ENCODE data around the gene PSMD6.

Gene PSMD6

DNA sequence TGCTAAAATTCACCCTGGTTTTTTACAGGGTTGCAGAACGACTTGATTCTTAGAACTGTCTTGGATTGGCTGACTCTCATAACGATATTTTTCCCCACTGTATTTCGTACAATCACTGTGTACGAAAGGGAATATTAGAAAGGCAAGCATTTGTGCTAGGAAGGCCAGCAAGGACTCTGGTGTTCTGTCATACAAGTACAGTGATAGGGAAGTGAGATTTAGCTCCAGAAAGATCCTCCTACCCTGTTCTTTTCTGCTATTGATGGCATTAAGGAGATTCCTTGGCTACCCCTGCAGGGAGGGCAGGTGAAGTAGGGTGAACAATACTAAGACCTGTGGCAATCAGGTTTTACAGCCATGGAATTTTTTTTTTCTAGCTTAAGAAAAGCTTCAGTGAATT, 57.3 kb downstream of the PSMD6 start:
- Histone ChIP-seq H2AFZ (ENCODE audit: low read length) (no peak overlapping the region), H3K4me3 (ENCODE audit: low read length, poor library complexity, severe bottlenecking) (no peak overlapping the region), H3K79me2 (ENCODE audit: insufficient read depth, low read length) (peaks cover 62% of the 10 kb centered on the region), H3K9me3 (ENCODE audit: insufficient read depth, low read depth, low read length) (no peaks in the 10 kb centered on the region), H4K20me1 (ENCODE audit: insufficient read depth, low read length, poor library complexity, severe bottlenecking) (peaks cover 36% of the 10 kb centered on the region), H3K9me2 (replicated peaks; ENCODE audit: low read depth, low read length) (no peaks in the 10 kb centered on the region), H3K4me2 (ENCODE audit: low read depth, low read length, poor library complexity, severe bottlenecking) (no peak overlapping the region), H3K36me3 (ENCODE audit: insufficient read depth, low read length) (peaks cover 7% of the 10 kb centered on the region; the same call in 1 of the 2 replicates), H3K9ac (ENCODE audit: low read depth, low read length, poor library complexity, severe bottlenecking) (no peak overlapping the region), H3F3A (ENCODE audit: low read depth) (peaks cover 23% of the 10 kb centered on the region), H3K27me3 (ENCODE audit: insufficient read depth, low read length, poor library complexity, severe bottlenecking) (no peaks in the 10 kb centered on the region), H3K4me1 (ENCODE audit: insufficient read depth, low read length, poor library complexity, severe bottlenecking) (peaks cover 49% of the 10 kb centered on the region)
- TF ChIP-seq, protein P1, sequence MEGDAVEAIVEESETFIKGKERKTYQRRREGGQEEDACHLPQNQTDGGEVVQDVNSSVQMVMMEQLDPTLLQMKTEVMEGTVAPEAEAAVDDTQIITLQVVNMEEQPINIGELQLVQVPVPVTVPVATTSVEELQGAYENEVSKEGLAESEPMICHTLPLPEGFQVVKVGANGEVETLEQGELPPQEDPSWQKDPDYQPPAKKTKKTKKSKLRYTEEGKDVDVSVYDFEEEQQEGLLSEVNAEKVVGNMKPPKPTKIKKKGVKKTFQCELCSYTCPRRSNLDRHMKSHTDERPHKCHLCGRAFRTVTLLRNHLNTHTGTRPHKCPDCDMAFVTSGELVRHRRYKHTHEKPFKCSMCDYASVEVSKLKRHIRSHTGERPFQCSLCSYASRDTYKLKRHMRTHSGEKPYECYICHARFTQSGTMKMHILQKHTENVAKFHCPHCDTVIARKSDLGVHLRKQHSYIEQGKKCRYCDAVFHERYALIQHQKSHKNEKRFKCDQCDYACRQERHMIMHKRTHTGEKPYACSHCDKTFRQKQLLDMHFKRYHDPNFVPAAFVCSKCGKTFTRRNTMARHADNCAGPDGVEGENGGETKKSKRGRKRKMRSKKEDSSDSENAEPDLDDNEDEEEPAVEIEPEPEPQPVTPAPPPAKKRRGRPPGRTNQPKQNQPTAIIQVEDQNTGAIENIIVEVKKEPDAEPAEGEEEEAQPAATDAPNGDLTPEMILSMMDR (conservative IDR thresholded peaks at IDR 0.05; ENCODE audit: low read length) = no peak
- TF ChIP-seq EZH2phosphoT487 (IDR thresholded peaks at IDR 0.05; ENCODE audit: borderline replicate concordance) = no peak

DNA sequence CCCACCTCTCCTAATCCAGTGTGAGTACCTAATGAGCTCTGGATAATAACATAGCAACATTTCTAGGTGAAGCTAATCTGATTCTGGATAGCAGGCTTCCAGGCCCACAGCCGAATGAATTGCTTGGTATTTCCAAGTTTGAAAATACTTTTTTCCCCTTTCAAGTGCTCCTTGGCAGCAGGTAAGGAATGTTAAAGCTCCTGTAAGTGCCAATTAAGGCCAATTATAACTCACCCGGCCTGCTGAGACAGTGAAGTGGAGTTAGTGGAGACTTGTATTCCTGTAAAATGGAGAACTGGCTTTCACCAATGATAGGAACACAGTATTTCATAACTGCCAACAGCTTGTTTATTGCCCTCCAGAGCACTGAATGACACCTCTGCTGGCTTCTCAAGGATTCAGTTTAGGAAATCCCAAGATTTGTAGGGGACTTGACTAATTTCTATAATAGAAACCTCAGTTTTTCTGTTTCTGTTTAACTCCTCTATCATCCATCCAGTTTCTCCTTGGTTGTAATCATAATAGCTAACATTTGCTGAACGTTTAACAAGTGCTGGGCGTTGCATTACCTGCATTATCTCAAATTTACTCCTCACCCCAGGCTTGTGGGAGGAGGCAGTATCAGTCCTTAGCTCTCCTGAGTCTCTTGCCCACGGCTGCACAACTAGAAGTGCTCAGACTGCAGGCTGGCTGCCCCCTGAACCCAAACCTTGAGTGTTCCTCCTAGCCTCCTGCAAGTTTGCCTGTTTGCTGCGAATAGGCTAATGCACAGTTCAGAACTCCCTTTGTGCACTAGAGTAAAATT, 58.4 kb downstream of the PSMD6 start:
- no peak for TF ChIP-seq EZH2phosphoT487 (IDR thresholded peaks at IDR 0.05; ENCODE audit: borderline replicate concordance)
- TF ChIP-seq, protein P1 (conservative IDR thresholded peaks at IDR 0.05; ENCODE audit: low read length) = no peak
- no peak overlapping the region for H3K9ac ChIP-seq (ENCODE audit: low read depth, low read length, poor library complexity, severe bottlenecking)
- H3K4me2 ChIP-seq (ENCODE audit: low read depth, low read length, poor library complexity, severe bottlenecking) = no peak overlapping the region
- H3K4me1 ChIP-seq (ENCODE audit: insufficient read depth, low read length, poor library complexity, severe bottlenecking) = peaks cover 44% of the 10 kb centered on the region
- no peaks in the 10 kb centered on the region for H3K9me2 ChIP-seq (replicated peaks; ENCODE audit: low read depth, low read length)
- no peak overlapping the region for H2AFZ ChIP-seq (ENCODE audit: low read length)
- H3K36me3 ChIP-seq (ENCODE audit: insufficient read depth, low read length) = peaks cover 7% of the 10 kb centered on the region; the same call in 1 of the 2 replicates
- no peaks in the 10 kb centered on the region for H3K27me3 ChIP-seq (ENCODE audit: insufficient read depth, low read length, poor library complexity, severe bottlenecking)
- H3K9me3 ChIP-seq (ENCODE audit: insufficient read depth, low read depth, low read length) = no peaks in the 10 kb centered on the region
- peaks cover 58% of the 10 kb centered on the region for H3K79me2 ChIP-seq (ENCODE audit: insufficient read depth, low read length)
- H4K20me1 ChIP-seq (ENCODE audit: insufficient read depth, low read length, poor library complexity, severe bottlenecking) = peaks cover 29% of the 10 kb centered on the region
- H3K4me3 ChIP-seq (ENCODE audit: low read length, poor library complexity, severe bottlenecking) = no peak overlapping the region
- H3F3A ChIP-seq (ENCODE audit: low read depth) = peaks cover 23% of the 10 kb centered on the region

DNA sequence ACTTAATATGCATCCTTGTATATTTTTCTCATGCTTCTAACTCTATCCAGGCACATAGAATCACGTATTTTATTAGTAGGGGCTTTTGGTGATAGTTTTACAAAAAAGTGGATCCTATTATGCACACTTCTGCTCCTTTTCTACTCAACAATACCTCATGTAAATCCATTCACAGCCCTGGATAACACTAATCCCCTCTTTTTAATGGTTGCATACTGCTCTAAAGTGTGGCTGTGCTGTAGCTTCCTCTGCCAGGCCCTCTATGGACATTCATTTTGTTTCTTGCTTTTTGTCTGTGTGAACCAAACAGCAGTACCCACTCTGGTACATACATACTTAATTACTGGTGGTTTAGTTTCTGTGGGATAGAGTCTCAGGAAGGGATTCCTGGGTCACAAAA, 59.8 kb downstream of the PSMD6 start:
- peaks cover 17% of the 10 kb centered on the region for H3F3A ChIP-seq (ENCODE audit: low read depth)
- no peak overlapping the region for H2AFZ ChIP-seq (ENCODE audit: low read length)
- H3K4me3 ChIP-seq (ENCODE audit: low read length, poor library complexity, severe bottlenecking) = no peak overlapping the region
- no peak overlapping the region for H3K9ac ChIP-seq (ENCODE audit: low read depth, low read length, poor library complexity, severe bottlenecking)
- TF ChIP-seq EZH2phosphoT487 (IDR thresholded peaks at IDR 0.05; ENCODE audit: borderline replicate concordance) = no peak
- TF ChIP-seq, protein P1 (conservative IDR thresholded peaks at IDR 0.05; ENCODE audit: low read length) = no peak
- peaks cover 58% of the 10 kb centered on the region for H3K79me2 ChIP-seq (ENCODE audit: insufficient read depth, low read length)
- no peak overlapping the region for H3K4me2 ChIP-seq (ENCODE audit: low read depth, low read length, poor library complexity, severe bottlenecking)
- peaks cover 7% of the 10 kb centered on the region; the same call in 1 of the 2 replicates for H3K36me3 ChIP-seq (ENCODE audit: insufficient read depth, low read length)
- no peaks in the 10 kb centered on the region for H3K27me3 ChIP-seq (ENCODE audit: insufficient read depth, low read length, poor library complexity, severe bottlenecking)
- H3K9me3 ChIP-seq (ENCODE audit: insufficient read depth, low read depth, low read length) = no peaks in the 10 kb centered on the region
- H4K20me1 ChIP-seq (ENCODE audit: insufficient read depth, low read length, poor library complexity, severe bottlenecking) = peaks cover 28% of the 10 kb centered on the region
- no peaks in the 10 kb centered on the region for H3K9me2 ChIP-seq (replicated peaks; ENCODE audit: low read depth, low read length)
- peaks cover 33% of the 10 kb centered on the region for H3K4me1 ChIP-seq (ENCODE audit: insufficient read depth, low read length, poor library complexity, severe bottlenecking)
